Measurements from ENCODE around the gene GRIK4.

Gene GRIK4

GRCh38 chr11:120810251-120810650, 298.7 kb downstream of the GRIK4 start:
- no peak for DNase-seq (ENCODE audit: low read depth in 2 of 2)

- no peak for DNase-seq (ENCODE audit: low read depth in 2 of 2)
These were observed 299.7 kb downstream of the GRIK4 start for GRCh38 chr11:120811199-120811598.

GRCh38 chr11:120811731-120812130, 300.2 kb downstream of the GRIK4 start:
- no peak for DNase-seq (ENCODE audit: low read depth in 2 of 2)

- DNase-seq (ENCODE audit: low read depth in 2 of 2): no peak
These were observed 303.2 kb downstream of the GRIK4 start for GRCh38 chr11:120814531-120815318.

- no peak for DNase-seq (ENCODE audit: low read depth in 2 of 2)
These were observed 304.0 kb downstream of the GRIK4 start for GRCh38 chr11:120815319-120816100.

GRCh38 chr11:120816176-120816575, 304.6 kb downstream of the GRIK4 start:
- no peak for DNase-seq (ENCODE audit: low read depth in 2 of 2)

GRCh38 chr11:120816711-120817110, 305.2 kb downstream of the GRIK4 start:
- no peak for DNase-seq (ENCODE audit: low read depth in 2 of 2)

GRCh38 chr11:120817158-120817557, 305.6 kb downstream of the GRIK4 start:
- no peak for DNase-seq (ENCODE audit: low read depth in 2 of 2)

- no peak for DNase-seq (ENCODE audit: low read depth in 2 of 2)
These were observed 306.5 kb downstream of the GRIK4 start for GRCh38 chr11:120818097-120818496.

- DNase-seq (ENCODE audit: low read depth in 2 of 2): no peak
These were observed 307.5 kb downstream of the GRIK4 start for GRCh38 chr11:120819003-120819402.

GRCh38 chr11:120819437-120820365, 308.2 kb downstream of the GRIK4 start:
- DNase-seq (ENCODE audit: low read depth in 2 of 2): no peak

GRCh38 chr11:120823159-120823558, 311.6 kb downstream of the GRIK4 start:
- DNase-seq (ENCODE audit: low read depth in 2 of 2): no peak

- DNase-seq (ENCODE audit: low read depth in 2 of 2): no peak
These were observed 312.7 kb downstream of the GRIK4 start for GRCh38 chr11:120824242-120824641.

- no peak for DNase-seq (ENCODE audit: low read depth in 2 of 2)
These were observed 315.6 kb downstream of the GRIK4 start for GRCh38 chr11:120827198-120827597.

- DNase-seq (ENCODE audit: low read depth in 2 of 2): no peak
These were observed 316.3 kb downstream of the GRIK4 start for GRCh38 chr11:120827820-120828219.

- DNase-seq (ENCODE audit: low read depth in 2 of 2): no peak
These were observed 317.3 kb downstream of the GRIK4 start for GRCh38 chr11:120828847-120829246.

- DNase-seq (ENCODE audit: low read depth in 2 of 2): no peak
These were observed 318.6 kb downstream of the GRIK4 start for GRCh38 chr11:120830085-120830620.

- no peak for DNase-seq (ENCODE audit: low read depth in 2 of 2)
These were observed 321.1 kb downstream of the GRIK4 start for GRCh38 chr11:120832481-120833238.

- DNase-seq (ENCODE audit: low read depth in 2 of 2): no peak
These were observed 323.2 kb downstream of the GRIK4 start for GRCh38 chr11:120834686-120835210.

- no peak for DNase-seq (ENCODE audit: low read depth in 2 of 2)
These were observed 324.2 kb downstream of the GRIK4 start for GRCh38 chr11:120835601-120836228.

Measured in activated CD8-positive, alpha-beta memory T cell treated with anti-CD3 and anti-CD28 coated beads for 4 hours (primary cell).